SK-N-SH treated with all-trans-retinoic acid at 6 μM for 48 hours (cell line): ENCODE measurements around the gene RILPL1.

Experiments
- ATAC-seq: fragments of 200-7000 bp; cut with Tn5 transposase; 3 replicates; pipeline ENCODE4 v1.9.1; 2020; ENCODE audit warnings: mild to moderate bottlenecking, moderate library complexity
- ARNTL ChIP-seq: fragments of 450-650 bp; formaldehyde crosslinking; IDR thresholded peaks from 2 replicates; pipeline ENCODE4 v1.5.0; 2020; ENCODE audit warnings: low read depth, mild to moderate bottlenecking, moderate library complexity, borderline replicate concordance
- BACH2 ChIP-seq: fragments of 250-450 bp; sonication (Bioruptor Pico); IDR thresholded peaks from 2 replicates; pipeline ENCODE4 v1.9.0; 2021; ENCODE audit warnings: mild to moderate bottlenecking, borderline replicate concordance
- CSDC2 ChIP-seq: fragments of 250-450 bp; sonication (Bioruptor Pico); IDR thresholded peaks from 2 replicates; pipeline ENCODE4 v1.5.0; 2020; ENCODE audit warnings: mild to moderate bottlenecking, moderate library complexity
- ESRRG ChIP-seq: fragments of 250-450 bp; sonication (Bioruptor Pico); IDR thresholded peaks from 2 replicates; pipeline ENCODE4 v1.6.1; 2021; ENCODE audit warnings: mild to moderate bottlenecking
- GLIS3 ChIP-seq: fragments of 250-450 bp; sonication (Bioruptor Pico); IDR thresholded peaks from 2 replicates; pipeline ENCODE4 v1.5.0; 2020; ENCODE audit warnings: mild to moderate bottlenecking, moderate library complexity
- ISL1 ChIP-seq: fragments of 250-450 bp; sonication (Bioruptor Pico); IDR thresholded peaks from 2 replicates; pipeline ENCODE4 v2.1.2; 2022; ENCODE audit warnings: mild to moderate bottlenecking, moderate library complexity
- OSR1 ChIP-seq: fragments of 250-450 bp; sonication (Bioruptor Pico); IDR thresholded peaks from 2 replicates; pipeline ENCODE4 v1.8.0; 2022; ENCODE audit warnings: moderate library complexity, mild to moderate bottlenecking, inconsistent platforms
- POU6F1 ChIP-seq: fragments of 250-450 bp; sonication (Bioruptor Pico); IDR thresholded peaks from 2 replicates; pipeline ENCODE4 v1.8.0; 2021; ENCODE audit warnings: low read depth, mild to moderate bottlenecking, moderate library complexity, borderline replicate concordance
- PPARA ChIP-seq: fragments of 250-450 bp; sonication (Bioruptor Pico); IDR thresholded peaks from 2 replicates; pipeline ENCODE4 v1.5.0; 2020; ENCODE audit warnings: mild to moderate bottlenecking, borderline replicate concordance
- RARB ChIP-seq: fragments of 250-450 bp; sonication (Bioruptor Pico); IDR thresholded peaks from 2 replicates; pipeline ENCODE4 v1.8.0; 2021; ENCODE audit warnings: mild to moderate bottlenecking, moderate library complexity
- SNAI2 ChIP-seq: fragments of 250-450 bp; sonication (Bioruptor Pico); IDR thresholded peaks from 2 replicates; pipeline ENCODE4 v1.5.0; 2020; ENCODE audit warnings: mild to moderate bottlenecking, moderate library complexity
- TCF4 ChIP-seq: fragments of 250-450 bp; sonication (Bioruptor Pico); IDR thresholded peaks from 2 replicates; pipeline ENCODE4 v1.8.0; 2021; ENCODE audit warnings: mild to moderate bottlenecking, moderate library complexity, borderline replicate concordance
- TOX ChIP-seq: fragments of 250-450 bp; sonication (Bioruptor Pico); IDR thresholded peaks from 2 replicates; pipeline ENCODE4 v1.8.0; 2021; ENCODE audit warnings: mild to moderate bottlenecking, moderate library complexity, borderline replicate concordance
- ZC3H10 ChIP-seq: fragments of 250-450 bp; sonication (Bioruptor Pico); IDR thresholded peaks from 2 replicates; pipeline ENCODE4 v1.5.1; 2021; ENCODE audit warnings: mild to moderate bottlenecking, moderate library complexity
- ZFP3 ChIP-seq: fragments of 250-450 bp; sonication (Bioruptor Pico); IDR thresholded peaks from 2 replicates; pipeline ENCODE4 v1.5.0; 2020; ENCODE audit warnings: mild to moderate bottlenecking, moderate library complexity
- ZFP30 ChIP-seq: fragments of 450-650 bp; formaldehyde crosslinking; IDR thresholded peaks from 2 replicates; pipeline ENCODE4 v1.5.0; 2022; ENCODE audit warnings: mild to moderate bottlenecking, moderate library complexity
- ZNF565 ChIP-seq: fragments of 450-650 bp; formaldehyde crosslinking; conservative IDR thresholded peaks from 2 replicates; pipeline ENCODE4 v1.5.0; 2020; ENCODE audit warnings: low read depth, mild to moderate bottlenecking, moderate library complexity
- ZNF70 ChIP-seq: fragments of 450-650 bp; formaldehyde crosslinking; IDR thresholded peaks from 2 replicates; pipeline ENCODE4 v1.5.0; 2020; ENCODE audit warnings: mild to moderate bottlenecking, moderate library complexity
- ZNF8 ChIP-seq: fragments of 450-650 bp; formaldehyde crosslinking; IDR thresholded peaks from 2 replicates; pipeline ENCODE4 v1.5.0; 2020; ENCODE audit warnings: mild to moderate bottlenecking, moderate library complexity
- TF ChIP-seq, protein P1 (sequence below): fragments of 250-450 bp; sonication (Bioruptor Pico); IDR thresholded peaks from 2 replicates; pipeline ENCODE4 v1.5.0; 2020; ENCODE audit warnings: mild to moderate bottlenecking, moderate library complexity
- TF ChIP-seq, protein P2 (sequence below): fragments of 250-450 bp; sonication (Bioruptor Pico); IDR thresholded peaks from 2 replicates; pipeline ENCODE4 v1.5.1; 2021; ENCODE audit warnings: mild to moderate bottlenecking, moderate library complexity

RILPL1 gene

GRCh38 chr12:123506843-123507236, 26.7 kb downstream of the RILPL1 start:
- ATAC-seq: no peak

DNA sequence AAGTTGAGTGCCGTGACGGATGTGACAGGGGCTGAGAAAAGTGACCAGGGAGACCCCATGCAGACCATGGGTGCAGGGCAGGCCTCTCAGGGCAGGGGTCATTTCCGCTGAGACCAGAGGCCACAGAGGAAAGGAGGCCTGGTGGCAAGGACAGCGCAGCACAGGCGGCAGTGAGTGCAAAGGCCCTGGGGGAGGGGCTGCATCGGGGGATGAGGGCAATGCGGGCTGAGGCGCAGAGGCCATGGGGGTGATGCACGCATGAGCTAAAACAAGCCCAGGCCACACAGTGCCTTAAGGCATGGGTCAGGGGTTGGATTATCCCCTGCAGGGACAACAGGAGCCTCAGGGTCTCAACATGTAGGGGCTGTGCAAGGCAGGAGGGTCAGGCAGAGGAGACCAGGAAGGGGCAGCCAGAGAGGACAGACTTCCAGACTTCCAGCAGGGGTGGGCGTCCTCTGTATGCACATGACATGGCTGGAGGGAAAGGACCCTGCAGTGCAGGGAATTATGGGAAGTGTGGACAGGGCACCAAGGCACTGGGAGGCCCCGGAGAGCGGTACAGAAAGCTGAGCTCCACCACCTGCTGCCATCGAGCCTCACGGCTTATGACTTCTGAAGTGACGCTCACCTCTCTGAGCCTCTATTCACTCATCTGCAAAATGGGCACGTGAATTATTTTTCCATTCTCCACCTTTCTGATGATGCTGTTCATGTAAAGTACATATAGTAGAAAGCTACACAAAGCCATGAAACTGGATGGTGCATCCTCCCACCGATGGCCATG, 27.3 kb downstream of the RILPL1 start:
- TF ChIP-seq RARB (CRISPR knock-in tag) (no peak), SNAI2 (CRISPR knock-in tag) (no peak), ZNF565 (no peak), GLIS3 (no peak)
- ATAC-seq: no peak

More at GRCh38 chr12:123506843-123507236, 26.7 kb downstream of the RILPL1 start:
- TF ChIP-seq, protein P1, sequence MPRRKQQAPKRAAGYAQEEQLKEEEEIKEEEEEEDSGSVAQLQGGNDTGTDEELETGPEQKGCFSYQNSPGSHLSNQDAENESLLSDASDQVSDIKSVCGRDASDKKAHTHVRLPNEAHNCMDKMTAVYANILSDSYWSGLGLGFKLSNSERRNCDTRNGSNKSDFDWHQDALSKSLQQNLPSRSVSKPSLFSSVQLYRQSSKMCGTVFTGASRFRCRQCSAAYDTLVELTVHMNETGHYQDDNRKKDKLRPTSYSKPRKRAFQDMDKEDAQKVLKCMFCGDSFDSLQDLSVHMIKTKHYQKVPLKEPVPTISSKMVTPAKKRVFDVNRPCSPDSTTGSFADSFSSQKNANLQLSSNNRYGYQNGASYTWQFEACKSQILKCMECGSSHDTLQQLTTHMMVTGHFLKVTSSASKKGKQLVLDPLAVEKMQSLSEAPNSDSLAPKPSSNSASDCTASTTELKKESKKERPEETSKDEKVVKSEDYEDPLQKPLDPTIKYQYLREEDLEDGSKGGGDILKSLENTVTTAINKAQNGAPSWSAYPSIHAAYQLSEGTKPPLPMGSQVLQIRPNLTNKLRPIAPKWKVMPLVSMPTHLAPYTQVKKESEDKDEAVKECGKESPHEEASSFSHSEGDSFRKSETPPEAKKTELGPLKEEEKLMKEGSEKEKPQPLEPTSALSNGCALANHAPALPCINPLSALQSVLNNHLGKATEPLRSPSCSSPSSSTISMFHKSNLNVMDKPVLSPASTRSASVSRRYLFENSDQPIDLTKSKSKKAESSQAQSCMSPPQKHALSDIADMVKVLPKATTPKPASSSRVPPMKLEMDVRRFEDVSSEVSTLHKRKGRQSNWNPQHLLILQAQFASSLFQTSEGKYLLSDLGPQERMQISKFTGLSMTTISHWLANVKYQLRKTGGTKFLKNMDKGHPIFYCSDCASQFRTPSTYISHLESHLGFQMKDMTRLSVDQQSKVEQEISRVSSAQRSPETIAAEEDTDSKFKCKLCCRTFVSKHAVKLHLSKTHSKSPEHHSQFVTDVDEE (CRISPR knock-in tag): no peak
- TF ChIP-seq ARNTL (CRISPR knock-in tag): no peak
- TF ChIP-seq ZNF70 (CRISPR knock-in tag): no peak
- TF ChIP-seq GLIS3: no peak
- TF ChIP-seq SNAI2 (CRISPR knock-in tag): no peak
- TF ChIP-seq ZFP30 (CRISPR knock-in tag): no peak
- TF ChIP-seq POU6F1 (CRISPR knock-in tag): no peak
- TF ChIP-seq ZNF8: no peak
- TF ChIP-seq BACH2 (CRISPR knock-in tag): no peak
- no peak for TF ChIP-seq PPARA (CRISPR knock-in tag)
- TF ChIP-seq ZNF565: no peak

DNA sequence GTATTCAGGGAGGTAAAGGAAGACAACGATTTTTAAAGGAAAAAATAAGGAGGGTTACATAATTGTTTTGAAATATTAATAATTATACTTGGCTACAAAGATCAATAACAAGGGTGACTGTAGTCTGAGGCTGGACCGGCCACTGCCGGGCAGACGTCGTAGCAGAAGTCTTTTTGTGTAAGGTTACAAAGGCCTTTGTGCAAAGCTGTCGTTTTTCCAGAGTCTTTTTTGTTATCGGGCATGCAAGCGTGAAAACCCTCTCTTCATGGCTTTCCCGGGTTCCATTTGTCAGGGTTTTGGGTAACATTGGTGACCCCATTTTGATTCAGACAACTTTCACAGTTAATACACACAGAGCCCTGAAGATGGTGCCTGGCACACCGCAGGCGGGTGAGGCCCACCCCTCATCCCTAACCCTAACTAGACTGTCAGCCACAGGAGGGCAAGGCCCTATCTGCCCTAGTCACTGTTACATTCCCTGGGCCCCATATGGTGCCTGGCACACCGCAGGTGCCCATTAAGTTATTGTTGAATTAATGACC, 31.3 kb downstream of the RILPL1 start:
- no peak for ATAC-seq
- TF ChIP-seq ARNTL (CRISPR knock-in tag) (no peak), TCF4 (no peak), ZNF565 (no peak), SNAI2 (CRISPR knock-in tag) (no peak)

DNA sequence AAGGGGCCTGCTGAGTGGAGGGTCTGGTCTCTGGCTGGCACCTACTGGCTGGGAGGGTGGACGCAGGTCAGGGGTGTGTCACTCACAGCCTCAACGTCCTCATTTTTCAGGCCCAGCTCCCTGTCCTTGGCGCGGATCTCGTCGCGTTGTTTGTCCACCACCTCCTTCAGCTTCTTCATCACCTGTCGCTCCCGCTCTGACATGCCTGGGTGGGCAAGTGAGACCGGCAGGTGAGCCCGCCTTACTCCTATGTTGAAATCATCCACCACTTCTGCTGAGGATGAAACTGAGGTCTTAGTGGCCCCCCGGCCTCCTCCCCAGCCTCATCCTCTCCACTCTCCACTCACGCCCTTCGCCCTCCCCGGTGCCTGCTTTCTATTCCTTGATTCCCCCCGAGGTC, 34.2 kb downstream of the RILPL1 start:
- no peak for ATAC-seq
- TF ChIP-seq, protein P2, sequence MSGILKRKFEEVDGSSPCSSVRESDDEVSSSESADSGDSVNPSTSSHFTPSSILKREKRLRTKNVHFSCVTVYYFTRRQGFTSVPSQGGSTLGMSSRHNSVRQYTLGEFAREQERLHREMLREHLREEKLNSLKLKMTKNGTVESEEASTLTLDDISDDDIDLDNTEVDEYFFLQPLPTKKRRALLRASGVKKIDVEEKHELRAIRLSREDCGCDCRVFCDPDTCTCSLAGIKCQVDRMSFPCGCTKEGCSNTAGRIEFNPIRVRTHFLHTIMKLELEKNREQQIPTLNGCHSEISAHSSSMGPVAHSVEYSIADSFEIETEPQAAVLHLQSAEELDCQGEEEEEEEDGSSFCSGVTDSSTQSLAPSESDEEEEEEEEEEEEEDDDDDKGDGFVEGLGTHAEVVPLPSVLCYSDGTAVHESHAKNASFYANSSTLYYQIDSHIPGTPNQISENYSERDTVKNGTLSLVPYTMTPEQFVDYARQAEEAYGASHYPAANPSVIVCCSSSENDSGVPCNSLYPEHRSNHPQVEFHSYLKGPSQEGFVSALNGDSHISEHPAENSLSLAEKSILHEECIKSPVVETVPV (CRISPR knock-in tag): no peak

DNA sequence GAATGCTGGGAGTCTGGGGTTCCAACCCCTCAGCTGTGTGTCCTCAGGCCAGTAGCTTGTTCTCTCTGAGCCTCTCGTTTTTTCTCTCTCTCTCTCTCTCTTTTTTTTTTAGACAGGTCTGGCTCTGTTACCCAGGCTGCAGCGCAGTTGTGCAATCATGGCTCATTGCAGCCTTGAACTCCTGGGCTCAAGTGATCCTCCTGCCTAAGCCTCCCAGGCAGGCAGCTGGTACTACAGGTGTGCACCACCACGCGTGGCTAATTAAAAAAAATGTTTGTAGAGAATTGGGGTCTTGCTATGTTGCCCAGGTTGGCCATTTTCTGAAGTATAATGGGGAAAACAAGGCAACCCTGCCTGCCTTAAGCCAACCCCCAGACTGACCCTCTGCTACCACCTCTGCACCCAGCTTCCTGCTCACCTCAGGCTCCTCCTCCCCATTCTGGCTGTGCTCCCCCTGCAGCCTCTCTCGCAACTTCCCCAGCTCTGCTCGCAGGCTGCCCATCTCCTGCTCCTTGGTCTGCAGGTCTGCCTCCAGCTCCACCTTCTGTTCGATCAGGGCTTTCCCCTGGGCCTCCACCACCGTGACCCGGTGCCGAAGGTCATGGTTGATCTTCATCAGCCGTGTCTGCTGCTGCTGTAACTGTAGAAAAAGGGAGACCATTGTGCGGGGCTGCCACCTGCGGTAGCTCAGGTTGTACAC, 35.2 kb downstream of the RILPL1 start:
- TF ChIP-seq, protein P1 (CRISPR knock-in tag): no peak
- no peak for TF ChIP-seq RARB (CRISPR knock-in tag)
- no peak for TF ChIP-seq GLIS3
- TF ChIP-seq ZNF565: no peak
- no peak for TF ChIP-seq ZNF70 (CRISPR knock-in tag)
- no peak for TF ChIP-seq TCF4
- TF ChIP-seq TOX (CRISPR knock-in tag): no peak
- no peak for TF ChIP-seq ZNF8
- TF ChIP-seq CSDC2 (CRISPR knock-in tag): no peak
- TF ChIP-seq ZFP3 (CRISPR knock-in tag): no peak
- no peak for TF ChIP-seq ESRRG (CRISPR knock-in tag)
- TF ChIP-seq ISL1 (CRISPR knock-in tag): no peak
- no peak for TF ChIP-seq PPARA (CRISPR knock-in tag)
- no peak for TF ChIP-seq BACH2 (CRISPR knock-in tag)
- TF ChIP-seq, protein P2 (CRISPR knock-in tag): no peak
- TF ChIP-seq ZC3H10: no peak
- no peak for TF ChIP-seq OSR1 (CRISPR knock-in tag)
- TF ChIP-seq SNAI2 (CRISPR knock-in tag): no peak
- TF ChIP-seq, all 23 proteins: peak for 0
- ATAC-seq: no peak
